HG03045 (cell line): Measurements from ENCODE around the gene CAMK2N1.
"Not testable (repeated sequence)": the region's sequence is repeated elsewhere in the genome, so short reads cannot be mapped to it uniquely, and the experiment has no call there.

Experiments
- ATAC-seq: cut with Tn5 transposase; IDR thresholded peaks from one replicate; pipeline ENCODE4 v1.9.1; 2021; ENCODE audit warnings: mild to moderate bottlenecking, moderate library complexity; ENCODE audit not compliant: unreplicated experiment

The CAMK2N1 gene

DNA sequence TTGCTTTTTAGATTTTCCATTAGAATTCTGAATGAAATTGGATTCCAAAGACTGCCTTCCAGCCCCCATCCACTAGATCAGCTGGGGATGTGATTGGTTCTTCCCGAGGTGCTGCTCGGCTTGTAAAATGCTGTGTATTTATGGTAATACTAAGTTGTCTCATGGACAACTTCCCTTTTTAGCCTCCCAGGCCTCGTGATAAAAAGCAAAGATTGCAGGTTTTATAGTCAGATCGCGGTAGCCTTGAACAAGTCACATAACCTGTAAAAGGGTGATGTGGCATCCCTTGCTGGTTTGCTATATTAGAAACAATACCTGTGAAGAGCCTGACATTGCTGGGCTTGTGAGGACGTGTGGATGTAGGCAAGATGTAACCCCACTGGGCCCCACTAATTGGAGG, 11.5 kb upstream of the CAMK2N1 start:
- no peak for ATAC-seq

DNA sequence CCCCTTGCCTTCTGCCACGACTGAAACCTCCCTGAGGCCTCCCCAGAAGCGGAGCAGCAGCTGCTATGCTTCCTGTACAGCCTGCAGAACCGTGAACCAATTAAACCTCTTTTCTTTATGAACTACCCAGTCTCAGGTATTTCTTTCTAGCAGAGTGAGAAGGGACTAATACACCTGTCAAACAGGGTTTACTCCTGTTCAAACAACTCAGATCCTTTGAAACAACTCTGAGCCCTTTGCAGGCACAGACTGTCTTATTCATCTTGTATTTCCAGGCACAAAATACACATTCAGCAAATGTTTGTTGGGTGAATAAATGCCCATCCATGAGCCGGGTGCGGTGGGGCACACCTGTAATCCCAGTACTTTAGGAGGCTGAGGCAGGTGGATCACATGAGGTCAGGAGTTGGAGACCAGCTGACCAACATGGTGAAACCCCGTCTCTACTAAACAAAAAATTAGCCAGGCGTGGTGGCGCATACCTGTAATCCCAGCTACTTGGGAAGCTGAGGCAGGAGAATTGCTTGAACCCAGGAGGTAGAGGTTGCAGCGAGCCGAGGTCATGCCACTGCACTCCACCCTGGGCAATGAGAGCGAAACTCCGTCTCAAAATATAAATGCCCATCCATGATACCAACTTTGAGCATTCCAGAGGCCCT, 10.8 kb upstream of the CAMK2N1 start:
- not testable (repeated sequence) for ATAC-seq

DNA sequence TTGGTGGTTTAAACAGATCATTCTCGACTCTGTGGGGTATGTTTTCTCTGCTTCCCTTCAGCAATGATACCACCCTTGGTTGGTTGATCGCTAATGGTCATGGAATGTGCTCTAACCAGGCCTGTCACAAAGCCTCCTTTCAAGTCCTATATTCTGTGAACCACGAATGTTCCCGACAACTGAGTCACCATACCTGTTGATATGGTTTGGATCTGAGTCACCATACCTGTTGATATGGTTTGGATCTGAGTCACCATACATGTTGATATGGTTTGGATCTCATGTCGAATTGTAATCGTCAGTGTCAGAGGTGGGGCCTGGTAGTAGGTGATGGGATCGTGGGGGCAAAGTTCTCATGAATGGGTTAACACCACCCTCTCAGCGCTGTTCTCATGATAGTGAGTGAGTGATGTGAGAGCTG, 10.2 kb upstream of the CAMK2N1 start:
- no peak for ATAC-seq

DNA sequence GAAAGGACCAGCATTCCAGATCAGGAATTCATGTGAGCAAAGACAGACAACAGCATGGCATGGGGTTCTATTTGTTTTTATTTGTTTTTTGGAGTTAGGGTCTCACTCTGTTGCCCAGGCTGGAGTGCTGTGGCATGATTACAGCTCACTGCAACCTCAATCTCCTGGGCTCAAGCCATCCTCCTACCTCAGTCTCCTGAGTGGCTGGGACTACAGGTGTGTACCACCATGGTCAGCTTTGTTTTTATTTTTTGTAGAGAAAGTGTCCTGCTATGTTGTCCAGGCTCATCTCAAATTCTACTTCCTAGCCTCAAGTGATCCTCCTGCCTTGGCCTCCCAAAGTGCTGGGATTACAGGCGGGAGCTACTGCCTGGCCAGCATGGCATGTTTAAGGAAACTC, 9.7 kb upstream of the CAMK2N1 start:
- ATAC-seq: no peak

DNA sequence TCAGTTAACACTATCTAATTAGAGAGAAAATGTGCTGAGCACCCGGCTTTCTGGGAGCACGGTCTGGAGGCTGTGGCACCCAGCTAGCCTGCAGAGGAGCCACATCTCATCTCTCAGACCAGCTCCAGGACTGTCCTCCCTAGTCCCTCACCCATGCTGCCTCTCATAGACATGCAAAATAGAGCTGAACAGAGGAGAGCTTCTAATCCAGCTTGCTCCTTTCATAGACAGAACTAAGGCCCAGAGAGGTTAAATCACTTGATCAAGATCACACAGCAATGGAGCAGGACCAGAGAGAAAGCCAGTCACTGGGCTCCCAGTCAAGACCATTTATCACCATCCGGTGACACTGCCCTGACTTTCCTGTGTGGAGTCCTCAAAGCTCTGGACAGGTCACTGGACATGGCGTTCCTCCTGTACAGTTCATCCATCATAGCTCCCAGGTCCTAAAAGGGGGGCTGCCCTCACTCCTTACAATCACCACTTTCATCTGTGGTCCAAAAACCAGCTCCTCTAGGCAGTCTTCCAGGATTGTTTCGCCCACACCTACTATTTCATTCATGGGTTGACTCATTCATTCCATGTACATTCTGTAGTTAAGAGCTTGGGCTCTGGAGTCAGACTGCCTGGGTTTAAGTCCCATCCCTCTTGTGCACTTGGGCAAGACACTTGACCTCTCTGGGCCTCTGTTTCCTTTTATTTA, 8.8 kb upstream of the CAMK2N1 start:
- ATAC-seq: no peak

DNA sequence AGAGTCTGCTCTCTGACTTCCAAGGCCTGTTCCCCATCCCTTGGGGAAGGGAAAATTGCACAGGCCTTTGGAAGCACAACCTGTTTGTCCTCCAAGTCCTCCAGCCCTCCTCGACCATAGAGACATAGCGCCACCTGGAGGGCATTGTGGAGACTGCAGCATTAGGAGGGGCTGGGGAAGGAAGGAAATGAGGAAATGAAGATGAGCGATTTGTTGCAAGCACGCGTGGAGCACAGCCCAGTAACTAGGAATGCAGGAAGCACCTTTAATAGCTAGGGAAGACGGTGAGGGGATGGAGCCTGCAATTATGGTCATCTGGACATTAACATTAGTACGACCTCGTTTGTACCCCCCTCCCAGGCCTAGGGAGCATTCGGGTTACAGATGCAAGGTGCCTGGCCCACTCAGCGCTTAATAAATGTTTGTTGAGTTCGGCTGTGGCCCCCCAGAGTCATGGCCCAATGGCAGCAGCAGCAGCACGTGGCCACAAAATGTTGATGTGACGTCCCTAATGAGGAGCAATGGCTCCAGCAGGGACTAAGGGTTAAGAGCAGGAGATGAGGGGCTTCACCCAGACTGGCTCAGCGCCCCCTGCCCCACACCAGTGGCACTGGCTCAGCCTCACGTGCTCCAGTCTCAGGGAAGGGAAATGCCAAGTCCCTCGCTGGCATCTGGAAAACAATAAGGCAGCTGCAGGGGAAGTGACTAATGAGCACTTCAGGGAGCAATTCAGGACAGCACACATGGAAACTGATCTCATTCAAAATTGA, 8.0 kb upstream of the CAMK2N1 start:
- ATAC-seq: no peak

DNA sequence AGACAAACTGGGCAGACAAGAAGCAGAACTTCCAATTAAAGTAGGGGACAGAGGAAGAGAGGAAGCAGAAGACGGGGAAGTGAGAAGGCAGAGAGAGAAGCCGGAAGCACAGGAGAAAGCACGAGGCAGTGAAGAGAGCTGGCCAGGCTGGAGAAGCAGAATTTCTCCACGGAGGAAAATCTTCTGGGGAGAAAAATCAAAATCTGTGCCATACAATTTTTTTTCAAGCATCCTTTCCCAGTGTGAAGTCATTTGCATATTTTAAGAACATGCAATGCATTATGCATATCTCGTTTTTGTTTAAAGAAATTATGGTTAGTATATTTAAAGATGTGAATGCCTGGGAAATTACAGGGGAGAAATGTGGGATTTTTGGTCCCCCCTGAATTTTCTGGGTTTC, 7.3 kb upstream of the CAMK2N1 start:
- no peak for ATAC-seq

DNA sequence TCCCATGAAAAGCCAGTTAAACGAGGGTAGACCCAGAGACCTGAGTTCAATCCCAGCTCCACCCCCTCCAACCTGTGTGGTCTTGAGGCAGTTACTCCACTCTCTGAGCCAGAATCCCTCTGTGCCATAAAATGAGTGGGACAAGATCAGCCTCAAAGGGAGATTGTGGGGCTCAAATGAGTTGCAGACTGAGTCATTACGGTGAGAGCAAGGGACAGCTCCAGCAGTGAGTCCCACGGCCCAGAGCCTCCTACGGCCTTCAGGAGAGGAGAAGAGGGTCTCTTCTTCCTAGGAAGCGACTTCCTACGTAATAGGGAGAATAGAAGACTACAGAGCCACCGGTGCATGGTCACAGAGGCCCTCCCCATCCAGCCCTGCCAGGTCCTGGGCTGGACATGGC, 6.7 kb upstream of the CAMK2N1 start:
- no peak for ATAC-seq

DNA sequence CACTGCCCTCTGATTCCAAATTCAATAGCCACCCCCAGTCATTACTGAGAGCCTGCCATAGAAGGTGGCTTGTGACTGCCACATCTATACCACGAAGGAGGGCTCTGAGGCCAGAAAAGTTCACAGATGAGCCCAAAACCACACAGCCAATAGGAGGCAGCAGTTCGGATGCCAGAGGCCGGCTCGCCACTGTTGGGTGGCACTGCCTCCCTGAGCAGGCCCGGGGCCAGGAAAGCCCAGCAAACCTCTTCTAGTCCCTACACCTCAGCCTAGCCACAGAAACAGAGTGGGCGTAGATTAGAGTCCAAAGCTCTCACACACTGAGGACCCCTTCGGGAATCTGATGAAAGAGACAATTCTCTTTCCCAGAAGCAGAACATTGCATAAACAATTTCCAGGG, 5.9 kb upstream of the CAMK2N1 start:
- no peak for ATAC-seq

DNA sequence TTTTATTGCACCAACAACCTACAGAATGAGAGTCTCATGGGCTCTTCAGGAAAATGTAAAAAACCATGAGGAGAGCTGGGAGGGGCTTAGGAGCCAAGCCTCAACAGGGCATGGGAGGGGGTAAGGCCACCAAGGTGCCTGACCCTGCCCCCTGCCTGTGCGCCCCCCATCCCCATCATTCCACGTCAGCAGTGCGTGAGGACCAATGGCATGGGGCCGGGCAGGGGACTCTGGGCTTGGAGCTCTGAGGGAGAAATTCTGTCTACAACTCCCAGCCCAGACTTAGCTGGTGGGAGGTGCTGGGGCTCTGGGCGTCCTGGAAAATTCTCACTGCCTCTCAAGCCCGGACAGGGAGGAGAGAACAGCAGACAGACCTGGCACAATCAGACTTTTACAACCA, 5.2 kb upstream of the CAMK2N1 start:
- no peak for ATAC-seq

DNA sequence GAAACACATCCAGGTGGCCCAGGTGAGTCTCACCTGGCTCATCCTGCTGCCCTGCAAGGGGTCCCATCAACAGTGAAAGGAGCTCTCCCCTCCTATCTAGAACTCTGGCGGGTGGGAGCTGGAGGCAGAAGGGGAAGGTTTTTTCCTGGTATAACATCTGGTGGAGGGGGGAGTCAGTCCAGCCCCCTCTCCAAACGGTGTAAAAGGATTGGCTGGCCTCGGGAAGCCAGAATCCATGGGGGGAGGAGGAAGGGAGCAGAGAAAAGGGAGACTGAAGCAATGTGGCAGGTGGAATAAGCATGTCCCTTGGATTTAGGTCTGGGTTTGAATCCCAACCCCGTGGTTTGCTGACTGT, 1.2 kb upstream of the CAMK2N1 start:
- no peak for ATAC-seq

DNA sequence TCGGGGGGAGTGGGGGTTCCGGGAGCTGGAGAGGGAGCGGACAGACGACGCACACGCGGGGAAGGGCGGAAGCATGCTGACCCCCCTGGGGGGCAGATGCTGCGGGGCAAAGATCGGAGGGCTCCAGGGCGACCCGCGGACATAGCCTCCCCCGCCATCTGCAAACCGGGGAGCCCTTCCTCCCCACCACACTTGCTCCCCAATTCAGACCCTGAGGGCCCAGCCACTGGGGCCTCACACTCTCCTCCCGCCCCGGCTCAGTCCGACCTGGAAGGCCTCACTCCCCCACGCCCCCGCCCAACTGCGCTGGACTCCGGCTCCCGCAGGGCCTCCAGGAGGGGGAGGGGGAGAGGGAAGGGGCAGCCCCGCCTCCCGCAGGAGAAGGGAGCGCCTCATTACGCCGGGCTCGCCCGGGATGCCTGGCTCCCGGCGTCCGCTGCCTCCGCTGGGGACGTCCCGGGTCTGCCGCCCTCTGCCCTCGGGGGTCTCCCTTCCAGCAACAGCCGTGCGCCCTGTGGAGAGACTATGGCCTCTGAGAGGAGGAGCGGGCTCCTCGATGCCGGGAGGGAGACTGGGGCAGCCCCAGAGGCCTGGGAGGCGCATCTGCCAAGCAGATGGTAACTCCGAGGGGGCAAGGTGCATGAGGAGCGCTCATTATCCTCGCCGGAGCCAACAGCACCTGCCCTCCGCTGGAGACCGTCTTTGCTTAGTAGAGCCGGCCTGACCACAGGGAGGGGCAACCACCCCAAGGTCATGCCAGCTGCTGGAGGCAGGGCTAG, 636 bp upstream of the CAMK2N1 start:
- no peak for ATAC-seq

DNA sequence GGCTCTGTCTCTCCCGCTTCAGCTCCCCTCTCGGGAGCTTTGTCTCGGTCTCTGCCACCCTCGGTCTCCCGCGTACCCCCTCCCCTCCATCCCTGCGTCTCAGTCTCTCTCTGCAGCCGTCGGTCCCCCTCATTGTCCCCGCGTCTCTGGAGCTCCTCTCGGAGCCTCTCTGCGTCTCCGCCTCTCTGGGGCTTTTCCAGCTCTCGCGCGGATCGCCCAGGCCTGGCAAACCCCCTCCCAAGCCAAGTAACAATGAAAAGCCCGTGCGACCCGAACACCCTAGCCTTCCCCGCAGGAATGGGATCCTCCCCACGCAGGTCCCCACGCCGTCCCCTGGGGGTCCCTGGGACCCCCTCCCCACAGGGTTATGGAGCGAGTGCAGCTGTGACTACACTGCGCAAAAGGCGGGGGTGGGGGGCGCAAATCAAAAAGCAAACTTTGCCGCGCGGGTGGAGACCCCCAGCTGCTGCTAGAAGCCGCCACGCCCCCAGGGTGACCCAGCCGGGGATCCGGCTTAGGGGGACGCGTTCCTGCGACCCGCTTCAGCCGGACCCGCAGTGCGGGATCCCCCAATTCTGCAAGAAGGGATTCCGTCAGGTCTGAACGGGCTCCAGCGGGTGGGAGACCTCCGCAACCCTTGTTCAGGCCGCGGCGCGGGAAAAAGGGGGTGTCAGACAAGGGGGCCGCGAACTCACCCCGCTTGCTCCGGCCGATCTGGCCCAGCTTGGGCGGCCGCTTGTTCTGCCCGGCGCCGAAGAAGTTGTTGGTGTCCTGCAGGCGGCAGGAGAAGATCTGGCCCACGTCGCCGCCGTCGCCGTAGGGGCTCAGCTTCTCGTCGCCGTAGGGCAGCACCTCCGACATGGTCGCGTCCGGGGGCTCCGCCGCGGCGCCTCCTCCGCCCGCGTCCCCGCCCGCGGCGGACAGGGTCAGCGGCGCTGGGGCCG, 1.2 kb downstream of the CAMK2N1 start:
- ATAC-seq: no peak

DNA sequence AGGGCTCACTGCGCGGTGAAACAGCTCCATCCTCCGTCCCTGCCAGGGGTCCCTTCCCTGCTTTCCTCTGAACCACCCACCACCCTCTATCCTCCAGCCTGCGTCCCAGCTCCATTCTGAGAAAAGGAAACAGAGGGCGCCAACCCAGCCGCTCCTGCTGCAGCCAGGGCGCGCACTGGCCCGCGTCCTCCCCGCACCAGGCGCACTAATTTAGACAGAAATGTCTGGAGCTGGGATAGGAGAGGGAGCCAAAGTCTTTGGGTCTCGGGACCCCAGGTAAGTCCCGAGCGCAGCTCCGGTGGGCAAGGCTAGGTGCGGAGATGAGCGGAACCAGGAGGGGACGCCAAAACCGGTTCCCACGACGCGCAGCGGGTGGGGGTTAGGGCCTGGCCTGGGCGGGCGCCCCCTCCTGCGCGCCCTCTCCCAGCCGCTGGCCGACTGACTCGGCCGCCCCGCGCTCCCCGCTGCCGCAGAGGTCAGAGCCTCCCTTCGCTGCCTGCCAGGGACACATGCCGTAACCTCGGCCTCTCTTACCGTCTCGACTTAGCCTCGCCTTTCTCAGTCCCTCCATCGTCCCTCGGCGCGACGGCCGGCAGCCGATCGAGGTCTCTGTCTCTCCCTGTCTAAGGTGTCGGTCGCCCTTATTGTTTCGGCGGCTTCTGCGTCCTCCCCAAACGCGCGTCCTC, 2.0 kb downstream of the CAMK2N1 start:
- ATAC-seq: no peak

DNA sequence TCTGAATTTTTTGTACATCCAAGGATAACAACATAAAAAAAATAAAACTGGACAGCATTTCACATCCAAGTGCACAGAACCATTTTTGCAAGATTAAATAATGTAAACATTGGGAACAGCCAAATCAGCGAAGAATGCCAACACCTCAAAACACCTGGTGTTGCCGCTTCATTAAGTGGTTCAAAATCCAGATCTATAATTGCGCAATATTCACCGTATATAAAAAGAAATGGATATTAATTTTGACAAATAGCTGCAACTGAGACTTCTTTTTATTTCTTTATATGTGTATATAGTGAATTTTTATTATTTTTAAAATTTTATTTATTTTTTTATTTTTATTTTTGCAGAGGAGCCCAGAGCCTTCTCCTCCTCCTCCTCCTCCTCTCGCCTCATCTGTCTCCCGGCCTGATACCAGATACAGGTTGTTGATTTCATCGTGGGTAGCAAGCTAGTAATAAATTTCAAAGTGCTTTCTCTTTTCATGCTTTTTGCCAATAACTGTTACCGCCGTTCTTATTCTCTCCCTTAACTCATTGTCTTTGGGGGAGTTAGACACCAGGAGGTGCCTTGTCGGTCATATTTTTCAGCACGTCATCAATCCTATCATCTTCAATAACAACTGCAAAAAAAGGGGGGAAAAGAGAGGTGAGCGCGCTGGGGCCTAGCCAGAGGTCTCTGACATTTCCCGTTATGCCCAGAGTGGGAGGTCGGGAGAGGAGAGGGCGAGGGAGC, 2.7 kb downstream of the CAMK2N1 start:
- no peak for ATAC-seq

DNA sequence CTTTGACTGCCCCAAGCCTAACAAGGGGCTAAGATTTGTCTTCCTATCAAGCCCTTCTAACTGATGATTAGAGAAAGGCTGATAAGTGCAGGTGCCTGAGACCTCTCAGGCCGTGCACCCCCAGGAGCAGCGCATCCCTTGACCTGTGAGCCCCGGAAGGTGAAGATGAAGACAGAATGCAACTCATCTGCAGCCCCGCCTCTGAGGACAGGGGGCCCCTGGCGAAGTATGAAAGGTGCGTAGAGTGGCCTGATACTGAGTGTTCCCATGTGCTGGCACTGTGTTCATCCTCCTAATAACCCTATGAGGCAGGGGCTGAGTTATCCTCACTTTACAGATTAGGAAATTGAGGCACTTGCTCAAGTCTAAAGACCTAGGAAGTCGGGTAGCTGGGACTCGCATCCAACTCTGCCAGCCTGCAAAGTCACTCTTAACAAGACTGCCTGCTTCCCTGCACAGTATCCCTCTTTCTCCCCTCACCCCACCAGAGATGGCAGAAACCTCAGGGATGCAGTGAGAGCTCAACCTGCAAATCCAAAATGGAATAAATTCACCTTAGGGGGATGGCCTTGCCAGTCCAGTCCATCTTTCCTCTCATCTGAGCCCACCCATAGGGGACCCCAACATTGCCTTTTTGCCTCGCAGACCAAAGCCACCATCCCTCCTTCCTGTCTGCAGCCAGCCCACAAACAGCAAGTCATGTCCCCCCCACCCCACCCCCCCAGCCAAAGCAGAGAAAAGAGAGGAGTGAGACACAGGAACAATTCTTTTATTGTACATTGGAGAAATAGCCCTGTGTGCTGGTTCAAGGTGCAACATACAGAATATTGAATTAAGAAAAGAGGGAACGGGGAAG, 4.1 kb downstream of the CAMK2N1 start:
- no peak for ATAC-seq

DNA sequence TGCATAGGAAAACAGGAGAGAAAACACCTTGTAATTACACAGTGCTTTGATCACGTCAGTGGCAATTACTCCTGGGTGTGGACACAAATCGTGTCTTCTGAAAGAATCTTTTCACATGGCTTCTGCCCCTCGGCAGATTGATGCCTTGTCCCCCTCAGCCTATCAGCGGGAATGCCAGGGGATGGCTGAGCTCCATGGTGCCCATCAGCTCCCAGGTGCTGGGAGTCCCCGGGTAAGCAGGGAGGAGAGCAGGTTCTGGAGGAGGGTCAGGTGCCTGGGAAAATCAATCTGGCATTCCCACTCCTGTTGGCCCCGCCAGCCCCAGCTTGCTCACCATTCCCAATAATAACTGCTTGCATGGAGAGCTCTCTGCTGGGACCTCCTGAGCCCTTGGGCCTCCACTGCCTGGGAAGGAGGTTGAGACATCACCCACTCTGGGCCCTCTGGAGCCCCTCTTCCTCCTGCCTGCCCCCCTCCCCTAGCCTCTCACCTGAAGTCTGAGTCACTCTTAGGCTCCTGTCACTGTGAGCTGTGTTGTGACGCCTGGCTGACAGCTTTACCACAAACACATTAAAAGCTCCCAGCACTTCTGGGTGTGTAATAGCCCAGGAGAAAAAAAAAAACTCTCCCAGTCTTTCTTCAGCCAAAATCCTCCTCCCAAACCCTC, 4.9 kb downstream of the CAMK2N1 start:
- no peak for ATAC-seq
